Measurements from ENCODE around the gene HOXB5. TPM values are rescaled to one million over a fixed set of nuclear protein-coding genes. Genes with fewer than 3 reads are reported as not detected.
A peak's percentile ranks its signal among the peaks of the same experiment; 100 is the strongest.

Gene HOXB5
- polyA plus RNA-seq (2013, experiment 1 of 2): not detected
- polyA plus RNA-seq (2013, experiment 2 of 2): not detected

DNA sequence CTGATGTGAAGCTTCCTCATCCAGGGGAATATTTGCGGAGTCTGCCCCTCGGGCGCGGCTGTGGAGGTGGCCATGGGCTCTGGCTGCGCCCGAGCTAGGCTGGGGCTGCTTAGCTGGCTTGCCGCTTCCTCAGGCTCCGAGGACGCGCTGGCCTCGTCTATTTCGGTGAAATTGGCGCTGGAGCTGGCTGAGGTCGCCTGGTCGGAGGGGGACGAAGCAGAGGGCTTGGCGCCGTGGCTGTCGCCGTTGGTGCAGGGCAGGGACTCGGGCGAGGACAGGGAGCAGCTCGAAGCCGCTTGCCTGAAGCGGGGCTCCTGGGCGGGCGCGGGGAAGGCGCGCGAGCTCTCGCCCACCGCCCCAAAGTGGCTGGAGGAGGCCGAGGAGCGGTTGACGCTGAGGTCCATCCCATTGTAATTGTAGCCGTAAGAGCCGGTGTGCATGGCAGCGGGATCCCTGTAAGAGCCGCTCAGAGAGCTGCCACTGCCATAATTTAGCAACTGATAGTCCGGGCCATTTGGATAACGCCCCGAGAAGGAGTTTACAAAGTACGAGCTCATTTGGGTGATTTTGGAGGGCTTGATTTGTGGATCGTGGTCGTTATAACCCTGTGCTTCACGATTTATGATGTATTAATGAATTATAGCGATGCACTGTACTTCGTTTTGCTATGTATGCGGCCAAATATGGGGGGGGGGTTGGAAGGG, at the start of gene HOXB5:
Gene HOXB5, minus strand, starts transcription at position 654 of the 704 bp plus-strand sequence. Its CDS starts 97 bp downstream, at position 557.
- Histone ChIP-seq H3K23ac (ENCODE audit: low read depth, low read length, poor library complexity) (peak within 1 kb of the TSS; percentile 70), H2BK5ac (ENCODE audit: low read length) (no peak within 1 kb of the TSS), H2BK15ac (ENCODE audit: low read length) (no peak within 1 kb of the TSS), H3K79me1 (ENCODE audit: low read depth, low read length) (no peaks in the 10 kb centered on the region), H3K9me3 (replicated peaks in 1 of 2; ENCODE audit: control insufficient read depth in 2 of 2, insufficient read depth in 1 of 2, low read depth in 1 of 2, low read length in 2 of 2) (peaks cover 0 to 3% of the 10 kb centered on the region in 2 donors), H3K4me1 (ENCODE audit: control insufficient read depth in 2 of 2, insufficient read depth in 1 of 2, low read depth in 1 of 2, low read length in 2 of 2) (no peaks in the 10 kb centered on the region), H3K4me2 (ENCODE audit: insufficient read depth, low read length, poor library complexity, severe bottlenecking) (no peak within 1 kb of the TSS), H3K27me3 (ENCODE audit: control insufficient read depth in 3 of 3, insufficient read depth in 3 of 3, low read depth in 1 of 3, low read length in 3 of 3) (peaks cover 65 to 100% (median 100%) of the 10 kb centered on the region in 3 experiments), H2BK12ac (ENCODE audit: low read length) (no peak within 1 kb of the TSS), H4K91ac (ENCODE audit: low read depth, low read length, poor library complexity) (no peak within 1 kb of the TSS), H3K4ac (ENCODE audit: low read length) (no peak within 1 kb of the TSS), H2AFZ (ENCODE audit: low read length) (peak within 1 kb of the TSS; percentile 53), H4K8ac (ENCODE audit: low read depth, low read length) (no peak within 1 kb of the TSS), H3K4me3 (ENCODE audit: low read length in 2 of 2) (no peak within 1 kb of the TSS), H2AK5ac (ENCODE audit: low read depth, low read length) (no peak within 1 kb of the TSS), H3K36me3 (replicated peaks in 1 of 2; ENCODE audit: control insufficient read depth in 2 of 2, insufficient read depth in 2 of 2, low read length in 2 of 2) (no peaks in the 10 kb centered on the region), H3K18ac (ENCODE audit: low read length) (peak within 1 kb of the TSS; percentile 2), H3K9ac (ENCODE audit: low read depth, low read length, poor library complexity) (no peak within 1 kb of the TSS), H3K14ac (ENCODE audit: low read length) (no peak within 1 kb of the TSS), H3K27ac (replicated peaks; ENCODE audit: low read length) (no peak within 1 kb of the TSS), H2BK120ac (ENCODE audit: low read depth, low read length) (no peak within 1 kb of the TSS)
- WGBS, 2 donors (ENCODE audit: extremely low coverage in 2 of 2, insufficient read length in 2 of 2, insufficient replicate concordance in 1 of 2): no CpG with 5 or more reads among the region's 50 CpGs
- DNase-seq (ENCODE audit: low spot score): no peak

DNA sequence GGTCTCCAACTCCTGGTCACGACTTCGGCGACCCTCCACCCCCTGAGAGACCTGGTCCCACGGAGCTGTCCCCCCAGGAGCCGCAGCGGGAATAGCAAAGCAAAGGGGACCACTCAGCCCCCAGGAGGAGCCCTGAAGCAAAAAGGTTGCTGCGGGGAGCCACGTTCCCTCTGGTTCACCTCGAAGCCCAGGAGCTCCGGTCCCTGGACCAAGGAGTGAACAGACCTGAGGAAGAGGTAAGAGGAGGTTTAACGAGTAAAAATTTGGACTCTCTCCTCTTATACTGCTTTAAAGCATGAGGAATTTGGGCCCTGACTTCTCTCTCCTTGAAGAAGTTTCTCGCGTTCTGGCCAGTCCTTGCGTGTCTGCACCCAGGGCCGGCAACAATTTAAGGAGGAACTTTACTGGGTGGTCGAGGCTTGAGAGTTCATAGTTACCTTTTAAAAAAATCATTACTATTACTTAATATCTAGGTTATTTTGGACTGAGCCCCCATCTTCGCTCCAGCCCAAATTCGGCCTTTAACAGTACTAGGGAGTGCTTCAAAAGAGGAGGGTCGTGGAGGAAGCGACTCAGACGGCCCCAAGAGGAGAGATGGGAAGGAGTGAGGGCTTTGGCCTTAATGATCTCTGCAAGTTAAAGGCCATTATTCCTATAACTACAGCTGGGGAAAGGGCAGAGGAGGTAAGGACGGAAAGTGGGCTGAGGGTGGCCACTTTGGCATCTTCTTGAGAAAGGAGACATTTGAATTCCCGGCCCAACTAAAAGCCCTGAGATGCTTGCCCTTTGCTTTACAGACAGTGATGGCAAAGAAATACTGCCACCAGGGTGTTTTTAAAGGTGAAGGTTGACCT, 49.5 kb upstream of the HOXB5 start:
- no peak overlapping the region for H4K91ac ChIP-seq (ENCODE audit: low read depth, low read length, poor library complexity)
- no peak overlapping the region for H2AK5ac ChIP-seq (ENCODE audit: low read depth, low read length)
- peaks cover 2 to 3% of the 10 kb centered on the region in 2 donors for H3K9me3 ChIP-seq (replicated peaks in 1 of 2; ENCODE audit: control insufficient read depth in 2 of 2, insufficient read depth in 1 of 2, low read depth in 1 of 2, low read length in 2 of 2)
- no CpG with 5 or more reads among the region's 23 CpGs for WGBS, 2 donors (ENCODE audit: extremely low coverage in 2 of 2, insufficient read length in 2 of 2, insufficient replicate concordance in 1 of 2)
- H2AFZ ChIP-seq (ENCODE audit: low read length): no peak overlapping the region
- no peak overlapping the region for H4K8ac ChIP-seq (ENCODE audit: low read depth, low read length)
- H2BK120ac ChIP-seq (ENCODE audit: low read depth, low read length): no peak overlapping the region
- no peaks in the 10 kb centered on the region for H3K79me1 ChIP-seq (ENCODE audit: low read depth, low read length)
- H3K9ac ChIP-seq (ENCODE audit: low read depth, low read length, poor library complexity): no peak overlapping the region
- H3K18ac ChIP-seq (ENCODE audit: low read length): no peak overlapping the region
- H3K27me3 ChIP-seq (ENCODE audit: control insufficient read depth in 3 of 3, insufficient read depth in 3 of 3, low read depth in 1 of 3, low read length in 3 of 3): peaks cover 61 to 100% (median 100%) of the 10 kb centered on the region in 3 experiments
- no peak overlapping the region for H3K14ac ChIP-seq (ENCODE audit: low read length)
- no peak overlapping the region for H3K4ac ChIP-seq (ENCODE audit: low read length)
- no peaks in the 10 kb centered on the region for H3K36me3 ChIP-seq (replicated peaks in 1 of 2; ENCODE audit: control insufficient read depth in 2 of 2, insufficient read depth in 2 of 2, low read length in 2 of 2)
- no peak for DNase-seq (ENCODE audit: low spot score)
- H3K23ac ChIP-seq (ENCODE audit: low read depth, low read length, poor library complexity): peak overlapping the region; percentile 44
- H3K4me3 ChIP-seq (ENCODE audit: low read length in 2 of 2): no peak overlapping the region
- H2BK12ac ChIP-seq (ENCODE audit: low read length): no peak overlapping the region
- H3K27ac ChIP-seq (replicated peaks; ENCODE audit: low read length): no peak overlapping the region
- H2BK15ac ChIP-seq (ENCODE audit: low read length): no peak overlapping the region
- no peak overlapping the region for H2BK5ac ChIP-seq (ENCODE audit: low read length)
- no peaks in the 10 kb centered on the region for H3K4me1 ChIP-seq (ENCODE audit: control insufficient read depth in 2 of 2, insufficient read depth in 1 of 2, low read depth in 1 of 2, low read length in 2 of 2)
- H3K4me2 ChIP-seq (ENCODE audit: insufficient read depth, low read length, poor library complexity, severe bottlenecking): no peak overlapping the region

DNA sequence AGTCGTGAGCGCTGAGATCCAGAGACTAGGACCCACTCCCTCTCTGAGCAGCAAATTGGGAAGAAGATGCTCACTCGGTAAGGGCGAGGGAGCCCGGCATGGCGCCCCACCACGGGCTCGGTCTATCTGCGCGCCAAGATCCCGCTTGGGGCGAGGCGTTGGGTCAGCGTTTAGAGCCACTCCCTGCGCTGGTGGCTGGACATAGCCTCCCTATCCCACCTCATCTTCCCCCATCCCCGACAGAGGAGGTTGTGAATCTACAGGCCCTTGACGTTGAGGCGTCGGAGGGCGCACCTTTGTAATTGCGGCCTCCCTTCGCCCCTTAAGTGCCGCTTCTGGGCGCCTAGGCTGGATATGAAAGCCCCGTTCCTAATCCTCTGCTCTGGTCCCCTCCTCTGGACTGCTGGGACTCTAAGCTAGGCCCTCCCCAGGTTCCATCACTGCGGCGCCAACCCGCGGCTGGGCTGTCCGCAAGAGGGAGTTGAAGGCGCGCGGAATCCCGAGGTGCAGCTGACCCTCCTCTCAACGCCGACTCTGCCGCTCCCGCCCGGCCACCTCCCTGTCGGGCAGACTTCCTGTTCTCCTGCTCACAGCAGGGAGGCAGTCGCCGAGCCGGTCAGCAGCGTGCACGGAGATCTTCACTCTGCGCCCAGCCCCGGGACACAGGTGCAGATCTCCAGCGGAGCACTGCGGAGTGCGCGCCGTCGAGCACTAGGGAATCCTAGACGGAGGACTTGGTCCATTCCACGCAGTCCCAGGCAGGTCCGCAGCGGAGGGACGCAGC, 48.7 kb upstream of the HOXB5 start:
- H3K4me2 ChIP-seq (ENCODE audit: insufficient read depth, low read length, poor library complexity, severe bottlenecking): no peak overlapping the region
- H3K23ac ChIP-seq (ENCODE audit: low read depth, low read length, poor library complexity): peak overlapping the region; percentile 44
- no peak overlapping the region for H3K18ac ChIP-seq (ENCODE audit: low read length)
- H3K27me3 ChIP-seq (ENCODE audit: control insufficient read depth in 3 of 3, insufficient read depth in 3 of 3, low read depth in 1 of 3, low read length in 3 of 3): peaks cover 60 to 100% (median 100%) of the 10 kb centered on the region in 3 experiments
- H3K14ac ChIP-seq (ENCODE audit: low read length): no peak overlapping the region
- H4K91ac ChIP-seq (ENCODE audit: low read depth, low read length, poor library complexity): no peak overlapping the region
- peaks cover 2 to 3% of the 10 kb centered on the region in 2 donors for H3K9me3 ChIP-seq (replicated peaks in 1 of 2; ENCODE audit: control insufficient read depth in 2 of 2, insufficient read depth in 1 of 2, low read depth in 1 of 2, low read length in 2 of 2)
- no peak overlapping the region for H3K9ac ChIP-seq (ENCODE audit: low read depth, low read length, poor library complexity)
- WGBS, 2 donors (ENCODE audit: extremely low coverage in 2 of 2, insufficient read length in 2 of 2, insufficient replicate concordance in 1 of 2): no CpG with 5 or more reads among the region's 58 CpGs
- H3K79me1 ChIP-seq (ENCODE audit: low read depth, low read length): no peaks in the 10 kb centered on the region
- DNase-seq (ENCODE audit: low spot score): no peak
- H3K4me1 ChIP-seq (ENCODE audit: control insufficient read depth in 2 of 2, insufficient read depth in 1 of 2, low read depth in 1 of 2, low read length in 2 of 2): no peaks in the 10 kb centered on the region
- no peak overlapping the region for H3K27ac ChIP-seq (replicated peaks; ENCODE audit: low read length)
- H2BK12ac ChIP-seq (ENCODE audit: low read length): no peak overlapping the region
- H3K36me3 ChIP-seq (replicated peaks in 1 of 2; ENCODE audit: control insufficient read depth in 2 of 2, insufficient read depth in 2 of 2, low read length in 2 of 2): no peaks in the 10 kb centered on the region
- no peak overlapping the region for H3K4ac ChIP-seq (ENCODE audit: low read length)
- H2BK5ac ChIP-seq (ENCODE audit: low read length): no peak overlapping the region
- H4K8ac ChIP-seq (ENCODE audit: low read depth, low read length): no peak overlapping the region
- no peak overlapping the region for H2AK5ac ChIP-seq (ENCODE audit: low read depth, low read length)
- no peak overlapping the region for H2BK120ac ChIP-seq (ENCODE audit: low read depth, low read length)
- H2BK15ac ChIP-seq (ENCODE audit: low read length): no peak overlapping the region
- H2AFZ ChIP-seq (ENCODE audit: low read length): no peak overlapping the region
- H3K4me3 ChIP-seq (ENCODE audit: low read length in 2 of 2): no peak overlapping the region

Measured in neuronal stem cell (in vitro differentiated cells).